HG03520 (cell line): ENCODE results near the gene SIAH2.
A peak's percentile ranks its signal among the peaks of the same experiment; 100 is the strongest.
"Not testable (repeated sequence)": the region's sequence is repeated elsewhere in the genome, so short reads cannot be mapped to it uniquely, and the experiment has no call there.

Experiments used
- ATAC-seq: cut with Tn5 transposase; IDR thresholded peaks from one replicate; pipeline ENCODE4 v1.9.1; 2021; ENCODE audit warnings: mild to moderate bottlenecking, moderate library complexity; ENCODE audit not compliant: unreplicated experiment

The SIAH2 gene, protein sequence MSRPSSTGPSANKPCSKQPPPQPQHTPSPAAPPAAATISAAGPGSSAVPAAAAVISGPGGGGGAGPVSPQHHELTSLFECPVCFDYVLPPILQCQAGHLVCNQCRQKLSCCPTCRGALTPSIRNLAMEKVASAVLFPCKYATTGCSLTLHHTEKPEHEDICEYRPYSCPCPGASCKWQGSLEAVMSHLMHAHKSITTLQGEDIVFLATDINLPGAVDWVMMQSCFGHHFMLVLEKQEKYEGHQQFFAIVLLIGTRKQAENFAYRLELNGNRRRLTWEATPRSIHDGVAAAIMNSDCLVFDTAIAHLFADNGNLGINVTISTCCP

DNA sequence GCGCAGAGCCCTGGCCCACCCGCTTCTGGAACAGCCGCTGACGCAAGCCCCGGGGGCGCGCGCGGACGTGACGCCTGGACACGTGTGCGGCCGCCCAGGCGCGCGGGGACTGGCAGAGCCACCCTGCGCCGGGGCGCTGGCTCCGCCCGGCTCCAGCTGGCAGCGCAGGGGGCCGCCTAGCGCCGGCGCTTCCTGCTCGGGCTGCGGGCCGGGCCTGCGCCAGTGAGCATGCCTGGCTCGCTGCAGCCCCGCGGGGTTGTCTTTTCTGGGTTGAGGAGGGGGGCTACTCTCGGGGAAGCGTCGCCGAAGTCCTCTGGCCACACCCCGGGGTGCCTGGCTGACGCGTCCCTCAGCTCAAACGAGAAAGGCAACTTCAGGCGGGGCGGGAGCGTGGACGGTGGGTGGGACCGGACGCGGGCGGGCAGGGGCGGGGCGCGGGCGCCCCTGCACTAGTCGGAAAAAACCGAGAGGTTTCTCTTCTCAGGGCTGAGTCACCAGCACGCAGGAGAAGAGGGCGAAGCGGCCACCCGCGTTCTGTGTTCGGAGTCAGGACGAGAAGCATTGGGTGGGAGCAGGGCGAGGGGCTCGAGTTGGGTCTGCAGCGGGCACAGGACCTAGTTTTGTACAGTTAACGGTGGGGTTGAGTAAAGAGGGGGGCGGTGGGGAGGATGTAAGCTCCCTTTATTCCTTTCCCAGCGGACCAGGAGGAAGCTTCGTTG is at the start of gene SIAH2:
Gene SIAH2 (minus strand): TSS at position 48 of the 719 bp plus-strand sequence. CDS start 320 bp downstream, outside the sequence.
- peak; percentile 48 for ATAC-seq

- no peak for ATAC-seq
Observed at GRCh38 chr3:150811984-150812383, 49.0 kb upstream of the SIAH2 start.

DNA sequence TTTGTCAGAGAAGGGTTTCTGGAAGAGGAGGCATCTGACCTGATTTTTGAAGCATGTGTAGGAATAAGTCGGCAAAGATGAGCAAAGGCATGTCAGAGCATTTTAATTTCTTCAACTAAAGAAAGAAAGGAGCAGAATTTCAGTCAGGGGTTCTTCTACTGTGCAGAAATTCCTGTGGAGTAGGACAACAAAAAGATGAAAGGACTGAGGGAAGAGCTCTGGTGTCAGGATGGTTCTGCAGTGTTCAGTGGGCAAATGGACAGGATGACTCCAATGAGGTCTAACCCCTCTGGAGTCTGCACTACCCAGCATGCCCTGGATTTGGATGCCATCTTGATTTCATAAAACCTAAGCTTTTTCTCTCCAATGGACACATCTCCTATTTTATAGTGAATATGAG is 47.7 kb upstream of the SIAH2 start:
- ATAC-seq, result no peak

- ATAC-seq, result no peak
Observed at GRCh38 chr3:150806185-150806835, 43.3 kb upstream of the SIAH2 start.

- no peak for ATAC-seq
Observed at GRCh38 chr3:150805354-150805753, 42.4 kb upstream of the SIAH2 start.

DNA sequence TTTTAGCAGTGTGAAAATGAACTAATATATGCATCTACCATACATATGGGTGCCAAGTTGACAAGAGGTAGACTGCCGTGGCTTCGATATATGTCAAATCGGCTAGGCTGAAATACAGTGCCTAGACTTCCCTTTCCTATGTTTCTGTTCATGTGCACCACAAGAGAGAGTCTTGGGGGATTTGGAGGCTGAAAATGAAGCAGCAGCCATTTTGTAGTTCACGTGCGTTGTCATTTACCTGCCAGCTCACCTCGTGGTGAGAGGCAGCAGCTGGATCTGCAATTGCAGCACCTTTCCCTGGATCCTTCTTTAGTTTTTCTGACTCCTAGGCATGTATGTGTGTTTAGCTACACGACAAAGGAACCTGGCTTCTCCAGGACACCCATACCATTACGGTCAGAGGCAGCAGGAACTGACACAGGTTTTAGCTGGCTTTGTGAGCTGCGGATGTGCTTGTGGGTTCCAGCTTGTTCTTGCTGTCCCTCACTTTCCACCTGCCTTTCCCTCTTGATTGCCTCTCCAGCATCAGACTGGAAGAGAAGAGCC is 40.5 kb upstream of the SIAH2 start:
- ATAC-seq, result no peak

DNA sequence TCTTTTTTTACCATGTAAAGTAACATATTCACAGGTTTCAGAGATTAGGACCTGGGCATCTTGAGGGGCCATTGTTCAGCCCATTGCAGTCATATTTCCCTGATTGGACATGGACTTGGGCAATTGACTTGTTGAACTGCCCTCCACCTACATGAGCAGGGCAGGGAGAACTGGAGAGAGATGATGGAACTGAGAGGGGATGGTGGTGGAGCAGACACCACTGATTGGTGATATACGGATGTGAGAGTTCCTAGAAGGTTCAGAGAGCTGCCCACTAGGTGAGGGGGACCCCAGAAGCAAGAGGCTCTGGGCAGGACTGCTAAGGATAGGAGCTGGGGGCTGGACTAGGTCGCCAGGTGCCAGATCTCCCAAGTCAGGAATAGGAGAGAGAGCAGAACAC is 37.8 kb upstream of the SIAH2 start:
- no peak for ATAC-seq

- no peak for ATAC-seq
Observed at GRCh38 chr3:150798122-150798618, 35.2 kb upstream of the SIAH2 start.

GRCh38 chr3:150797155-150797554 is 34.2 kb upstream of the SIAH2 start:
- no peak for ATAC-seq

DNA sequence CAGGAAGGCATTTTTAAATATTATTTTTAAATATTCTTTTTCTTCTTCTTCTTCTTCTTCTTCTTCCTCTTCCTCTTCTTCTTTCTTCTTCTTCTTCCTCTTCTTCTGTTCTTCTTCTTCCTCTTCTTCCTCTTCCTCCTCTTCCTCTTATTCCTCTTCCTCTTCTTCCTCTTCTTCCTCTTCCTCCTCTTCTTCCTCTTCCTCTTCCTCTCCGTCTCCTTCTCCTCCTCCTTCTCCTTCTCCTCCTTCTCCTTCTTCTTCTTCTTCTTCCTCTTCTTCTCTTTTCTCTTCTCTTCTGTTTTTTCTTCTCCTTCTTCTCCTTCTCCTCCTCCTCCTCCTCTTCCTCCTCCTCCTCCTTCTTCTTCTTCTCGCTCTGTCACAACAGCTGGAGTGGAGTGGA is 33.6 kb upstream of the SIAH2 start:
- ATAC-seq, result not testable (repeated sequence)

DNA sequence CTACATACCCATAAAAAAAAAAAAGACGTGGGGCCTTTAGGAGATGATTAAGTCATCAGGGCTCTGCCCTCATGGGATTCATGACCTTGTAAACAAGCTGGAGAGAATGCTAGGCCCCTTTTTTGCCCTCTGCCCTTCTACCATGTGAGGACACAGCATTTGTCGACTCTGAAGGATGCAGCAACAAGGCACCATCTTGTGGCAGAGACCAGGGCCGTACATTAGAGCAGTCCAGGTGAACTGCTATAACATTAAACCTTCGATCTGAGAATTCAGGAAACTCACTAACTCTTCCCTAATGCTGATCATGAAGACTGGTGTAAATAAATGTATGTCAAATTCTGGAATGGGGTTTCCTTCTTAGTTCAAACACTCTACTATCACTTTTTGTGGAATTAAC is 30.7 kb upstream of the SIAH2 start:
- no peak for ATAC-seq

DNA sequence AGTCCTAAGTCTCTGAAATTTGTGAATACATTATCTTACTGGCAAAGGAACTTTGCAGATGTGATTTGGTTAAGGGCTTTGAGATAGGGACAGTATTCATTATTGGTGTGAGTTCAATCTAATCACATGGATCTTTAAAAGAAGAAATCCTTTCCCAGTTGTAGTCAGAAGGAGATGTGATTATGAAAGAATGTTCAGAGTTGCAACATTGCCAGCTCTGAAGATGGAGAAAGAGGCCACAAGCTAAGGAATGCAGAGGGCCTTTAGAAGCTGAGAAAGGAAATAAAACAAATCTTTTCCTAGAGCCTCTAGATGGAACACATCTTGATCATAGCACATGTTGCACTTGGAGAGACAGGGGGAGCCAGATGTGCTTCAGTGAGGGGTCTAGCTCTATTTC is 27.7 kb upstream of the SIAH2 start:
- no peak for ATAC-seq

- ATAC-seq, result no peak
Observed at GRCh38 chr3:150789451-150789850, 26.5 kb upstream of the SIAH2 start.

DNA sequence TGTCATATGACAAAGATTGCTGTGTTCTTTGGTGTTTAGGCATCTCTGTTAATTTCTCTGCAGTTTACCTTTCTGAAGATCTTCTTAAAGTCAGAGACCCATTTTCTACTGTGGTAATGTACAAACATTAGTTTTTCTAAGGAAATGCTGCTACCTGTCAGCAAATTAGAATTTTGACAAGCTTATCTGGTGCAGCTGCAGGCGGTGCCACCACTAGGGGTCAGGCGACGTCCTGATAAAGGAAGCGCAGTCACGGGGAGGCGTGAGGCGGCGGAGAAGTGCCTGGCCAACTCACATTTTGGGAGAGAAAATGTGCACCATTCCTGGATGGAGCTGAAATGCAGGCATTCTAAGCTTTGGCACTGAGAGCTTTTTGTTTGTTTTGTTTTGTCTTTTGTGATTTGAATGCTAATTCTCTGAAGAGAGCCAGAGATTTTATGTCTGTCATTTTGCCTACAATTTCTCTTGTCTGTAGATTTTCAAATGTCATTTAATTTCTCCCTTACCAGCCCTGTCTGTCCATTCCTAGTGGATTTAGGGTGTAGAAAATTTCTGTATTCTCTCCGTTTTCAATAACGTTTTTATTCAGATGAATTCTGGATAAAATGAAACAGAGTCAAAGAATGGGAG is 24.9 kb upstream of the SIAH2 start:
- ATAC-seq, result peak; percentile 58

DNA sequence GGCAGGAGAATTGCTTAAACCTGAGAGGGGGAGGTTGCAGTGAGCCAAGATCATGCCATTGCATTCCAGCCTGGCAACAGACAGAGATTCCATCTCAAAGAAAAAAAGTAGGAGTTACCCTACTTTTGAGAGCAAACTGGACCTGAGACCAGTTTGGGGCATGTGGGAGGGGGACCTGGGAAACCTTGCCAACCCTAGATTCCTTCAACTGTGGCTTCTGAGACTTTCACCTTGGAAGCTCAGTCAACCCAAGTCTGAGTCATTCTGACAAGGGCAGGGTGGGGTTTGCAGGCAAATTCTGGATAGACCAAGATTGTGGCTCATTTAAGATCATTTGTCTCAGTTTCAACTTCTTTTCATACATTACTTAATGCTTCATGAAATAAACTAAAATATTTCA is 23.8 kb upstream of the SIAH2 start:
- no peak for ATAC-seq

DNA sequence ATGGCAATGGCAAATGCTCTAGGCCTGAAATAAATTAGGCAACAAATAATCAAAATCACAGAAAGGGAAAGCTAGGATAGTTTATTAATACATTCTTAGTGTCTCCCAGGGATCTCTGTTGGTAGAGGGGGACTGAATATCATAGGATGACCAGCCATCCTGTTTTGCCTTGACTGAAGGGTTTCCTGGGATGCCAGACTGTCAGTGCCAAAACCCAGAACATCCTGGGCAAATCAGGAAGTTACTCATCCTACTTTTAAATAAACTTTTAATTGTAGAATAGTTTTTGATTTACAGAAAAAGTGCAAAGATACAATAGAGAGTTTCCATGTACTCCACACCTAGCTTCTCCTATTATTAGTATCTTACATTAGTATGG is 21.8 kb upstream of the SIAH2 start:
- no peak for ATAC-seq

DNA sequence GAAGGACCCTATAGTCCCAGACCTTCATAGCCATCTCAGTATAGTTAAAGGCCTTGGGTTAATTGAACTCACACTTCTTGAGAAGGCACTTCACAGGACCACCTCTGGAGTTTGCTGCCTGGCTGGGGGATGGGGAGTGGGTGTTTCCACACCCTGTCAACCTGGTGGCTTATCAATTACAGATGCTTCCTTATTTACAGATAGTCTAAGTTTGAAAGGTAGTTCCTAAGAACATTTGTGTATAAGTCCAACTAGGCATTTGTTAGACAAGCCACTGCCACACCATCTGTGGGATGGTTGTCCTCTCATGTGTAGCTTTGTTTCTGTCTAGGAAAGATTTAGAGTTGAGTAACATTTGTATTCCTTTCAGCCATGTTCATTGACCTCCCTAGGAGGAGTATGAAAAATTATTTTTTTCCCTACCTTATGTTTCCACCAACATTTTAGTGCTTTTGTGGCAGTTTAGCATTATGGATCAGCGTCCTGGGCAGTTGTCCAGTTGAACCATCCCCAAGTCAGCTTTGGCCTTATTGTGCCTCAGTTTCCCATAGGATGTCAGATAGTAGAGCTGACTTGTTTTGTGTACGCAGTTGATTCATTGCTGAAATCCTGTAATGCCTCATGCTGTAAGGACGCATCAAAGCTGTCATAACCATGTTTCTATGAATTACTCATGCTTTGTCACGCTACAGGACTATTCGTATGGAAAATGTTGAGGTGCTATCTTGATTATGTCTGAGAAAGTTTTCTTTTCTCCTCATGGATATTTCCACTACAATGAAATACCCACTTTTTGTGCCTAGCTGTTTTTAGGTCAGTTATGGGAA is 21.2 kb upstream of the SIAH2 start:
- ATAC-seq, result peak; percentile 72

DNA sequence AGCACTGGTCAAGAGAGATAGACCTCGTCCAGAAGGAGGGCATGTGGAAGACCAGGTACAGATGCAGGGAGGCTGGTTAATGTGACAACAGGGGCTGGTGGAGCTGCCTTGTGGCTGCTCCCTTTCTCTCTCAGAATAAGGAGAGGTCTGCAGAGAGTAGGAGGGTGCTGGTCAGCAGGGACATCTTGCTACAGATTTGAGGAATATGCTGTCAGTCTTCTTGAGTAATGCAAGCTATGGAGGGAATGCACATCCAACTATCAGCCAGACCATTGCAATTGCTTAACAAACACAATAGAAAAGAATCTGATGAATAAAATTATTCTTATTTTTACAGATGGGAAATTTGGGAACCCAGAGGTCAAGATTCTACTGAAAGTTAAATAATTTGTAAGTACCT is 20.3 kb upstream of the SIAH2 start:
- ATAC-seq, result no peak

DNA sequence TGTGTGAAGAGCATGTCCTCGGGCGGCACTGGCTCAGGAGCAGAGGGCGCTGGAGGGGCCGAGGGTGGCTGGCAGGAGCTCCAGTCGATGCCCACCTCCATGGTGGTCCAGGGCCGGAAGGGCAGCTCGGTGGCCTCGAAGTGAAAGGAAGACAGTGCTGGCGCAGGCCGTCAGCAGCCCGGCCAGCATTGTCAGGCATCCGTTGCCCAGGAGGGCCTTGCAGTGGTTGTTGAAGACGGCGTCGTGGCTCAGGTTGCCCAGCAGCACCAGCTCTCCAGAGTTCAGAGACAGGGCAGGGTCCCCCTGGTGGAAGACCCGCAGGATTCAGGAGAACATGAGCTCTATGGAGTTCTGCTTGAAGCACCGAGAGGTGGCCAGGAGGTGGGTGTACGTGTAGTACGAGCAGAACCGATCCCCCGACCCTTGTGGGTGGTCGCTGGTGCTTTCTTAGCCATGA is 16.5 kb upstream of the SIAH2 start:
- ATAC-seq, result no peak

- ATAC-seq, result no peak
Observed at GRCh38 chr3:150778793-150779401, 15.9 kb upstream of the SIAH2 start.
